ENCODE data around the gene GMPR2.

DNA sequence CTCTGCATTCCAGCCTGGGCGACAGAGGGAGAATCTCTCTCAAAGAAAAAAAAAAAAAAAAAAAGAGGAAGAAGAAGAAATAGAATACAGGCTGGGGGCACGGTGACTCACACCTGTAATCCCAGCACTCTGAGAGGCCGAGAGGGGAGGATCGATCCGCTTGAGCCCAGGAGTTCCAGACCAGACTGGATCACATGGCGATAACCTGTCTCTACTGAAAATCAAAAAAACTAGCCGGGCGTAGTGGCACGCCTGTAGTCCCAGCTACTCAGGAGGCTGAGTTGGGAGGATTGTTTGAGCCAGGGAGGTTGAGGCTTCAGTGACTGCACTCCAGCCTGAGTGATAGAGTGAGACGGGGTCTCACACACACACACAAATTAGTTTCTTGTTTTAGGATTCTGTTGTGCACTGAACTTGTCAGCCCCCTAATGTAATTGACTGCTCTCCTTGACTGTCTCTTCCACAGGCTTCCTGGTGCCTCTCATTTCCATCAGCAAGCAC lies 10.7 kb downstream of the GMPR2 start:
- TF ChIP-seq, protein P1, sequence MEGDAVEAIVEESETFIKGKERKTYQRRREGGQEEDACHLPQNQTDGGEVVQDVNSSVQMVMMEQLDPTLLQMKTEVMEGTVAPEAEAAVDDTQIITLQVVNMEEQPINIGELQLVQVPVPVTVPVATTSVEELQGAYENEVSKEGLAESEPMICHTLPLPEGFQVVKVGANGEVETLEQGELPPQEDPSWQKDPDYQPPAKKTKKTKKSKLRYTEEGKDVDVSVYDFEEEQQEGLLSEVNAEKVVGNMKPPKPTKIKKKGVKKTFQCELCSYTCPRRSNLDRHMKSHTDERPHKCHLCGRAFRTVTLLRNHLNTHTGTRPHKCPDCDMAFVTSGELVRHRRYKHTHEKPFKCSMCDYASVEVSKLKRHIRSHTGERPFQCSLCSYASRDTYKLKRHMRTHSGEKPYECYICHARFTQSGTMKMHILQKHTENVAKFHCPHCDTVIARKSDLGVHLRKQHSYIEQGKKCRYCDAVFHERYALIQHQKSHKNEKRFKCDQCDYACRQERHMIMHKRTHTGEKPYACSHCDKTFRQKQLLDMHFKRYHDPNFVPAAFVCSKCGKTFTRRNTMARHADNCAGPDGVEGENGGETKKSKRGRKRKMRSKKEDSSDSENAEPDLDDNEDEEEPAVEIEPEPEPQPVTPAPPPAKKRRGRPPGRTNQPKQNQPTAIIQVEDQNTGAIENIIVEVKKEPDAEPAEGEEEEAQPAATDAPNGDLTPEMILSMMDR (IDR thresholded peaks at IDR 0.05) = no peak
- TF ChIP-seq POLR2A (IDR thresholded peaks at IDR 0.05) = no peak
